ENCODE results near the gene PHLDB2. TPM values are rescaled to one million over a fixed set of nuclear protein-coding genes. Genes with fewer than 3 reads are reported as not detected.

PHLDB2 gene
- total RNA-seq, 2 donors from 2014 or later, result 25.9 to 26.4 TPM

- Histone ChIP-seq H3K36me3 (replicated peaks in 1 of 2; ENCODE audit: insufficient read depth in 1 of 2, low read depth in 2 of 2) (no peaks in the 10 kb centered on the region), H3K4me1 (no peaks in the 10 kb centered on the region), H3K9me3 (no peaks in the 10 kb centered on the region), H3K4me3 (no peak overlapping the region), H3K27ac (no peak overlapping the region), H3K27me3 (no peaks in the 10 kb centered on the region)
- DNase-seq (no peak), ATAC-seq (no peak)
- TF ChIP-seq CTCF (IDR thresholded peaks at IDR 0.05), result no peak
- no peak for TF ChIP-seq POLR2A (IDR thresholded peaks at IDR 0.05)
- 77 to 82% methylated on average over 2 of the region's 2 CpGs for WGBS, 2 donors
- intact Hi-C loops (cut with DNase I), result no loop called here
Observed at GRCh38 chr3:111951032-111951431, 92.0 kb downstream of the PHLDB2 start.

- no peaks in the 10 kb centered on the region for H3K9me3 ChIP-seq
- no peak for DNase-seq
- 94 to 95% methylated on average over 5 of the region's 5 CpGs for WGBS, 2 donors
- TF ChIP-seq CTCF (IDR thresholded peaks at IDR 0.05) (no peak), POLR2A (IDR thresholded peaks at IDR 0.05) (no peak)
- H3K27ac ChIP-seq, result no peak overlapping the region
- no peaks in the 10 kb centered on the region for H3K27me3 ChIP-seq
- intact Hi-C loops (cut with DNase I), result no loop called here
- no peak for ATAC-seq
- no peaks in the 10 kb centered on the region for H3K36me3 ChIP-seq (replicated peaks in 1 of 2; ENCODE audit: insufficient read depth in 1 of 2, low read depth in 2 of 2)
- H3K4me3 ChIP-seq, result no peak overlapping the region
- H3K4me1 ChIP-seq, result no peaks in the 10 kb centered on the region
Observed at GRCh38 chr3:111952086-111952485, 93.0 kb downstream of the PHLDB2 start.

DNA sequence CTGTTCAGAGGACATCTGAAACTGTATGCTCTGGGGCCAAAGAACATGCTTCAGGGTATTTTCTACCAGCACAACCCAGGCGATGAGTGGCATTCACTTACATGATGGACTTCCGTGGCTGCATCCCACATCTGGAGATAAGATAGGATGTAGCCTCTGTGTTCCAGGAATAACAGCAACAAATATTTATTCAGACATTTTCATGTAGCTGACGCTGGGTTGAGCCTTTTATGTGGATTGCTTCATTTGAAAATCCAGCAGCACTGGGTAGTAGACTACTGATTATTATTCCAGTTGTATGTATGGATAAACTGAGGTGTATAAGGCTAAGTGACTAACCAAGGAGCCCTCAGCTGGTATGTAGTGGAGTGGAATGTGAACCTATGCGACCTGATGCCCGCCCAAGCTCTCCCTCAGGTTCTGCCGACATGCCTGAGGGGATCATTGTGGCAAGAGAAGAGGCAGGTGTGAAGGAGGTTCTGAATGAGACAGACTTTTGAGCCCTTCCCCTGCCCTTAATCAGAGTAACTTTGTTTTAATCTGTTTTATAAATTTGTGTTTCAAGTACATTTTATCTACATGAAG is 93.9 kb downstream of the PHLDB2 start:
- no peak for TF ChIP-seq CTCF (IDR thresholded peaks at IDR 0.05)
- no peak overlapping the region for H3K4me3 ChIP-seq
- H3K4me1 ChIP-seq, result no peaks in the 10 kb centered on the region
- H3K9me3 ChIP-seq, result no peaks in the 10 kb centered on the region
- no peak overlapping the region for H3K27ac ChIP-seq
- intact Hi-C loops (cut with DNase I), result no loop called here
- H3K27me3 ChIP-seq, result no peaks in the 10 kb centered on the region
- WGBS, 2 donors, result 89% methylated on average over 6 of the region's 6 CpGs
- H3K36me3 ChIP-seq (replicated peaks in 1 of 2; ENCODE audit: insufficient read depth in 1 of 2, low read depth in 2 of 2), result no peaks in the 10 kb centered on the region
- no peak for ATAC-seq
- no peak for DNase-seq

DNA sequence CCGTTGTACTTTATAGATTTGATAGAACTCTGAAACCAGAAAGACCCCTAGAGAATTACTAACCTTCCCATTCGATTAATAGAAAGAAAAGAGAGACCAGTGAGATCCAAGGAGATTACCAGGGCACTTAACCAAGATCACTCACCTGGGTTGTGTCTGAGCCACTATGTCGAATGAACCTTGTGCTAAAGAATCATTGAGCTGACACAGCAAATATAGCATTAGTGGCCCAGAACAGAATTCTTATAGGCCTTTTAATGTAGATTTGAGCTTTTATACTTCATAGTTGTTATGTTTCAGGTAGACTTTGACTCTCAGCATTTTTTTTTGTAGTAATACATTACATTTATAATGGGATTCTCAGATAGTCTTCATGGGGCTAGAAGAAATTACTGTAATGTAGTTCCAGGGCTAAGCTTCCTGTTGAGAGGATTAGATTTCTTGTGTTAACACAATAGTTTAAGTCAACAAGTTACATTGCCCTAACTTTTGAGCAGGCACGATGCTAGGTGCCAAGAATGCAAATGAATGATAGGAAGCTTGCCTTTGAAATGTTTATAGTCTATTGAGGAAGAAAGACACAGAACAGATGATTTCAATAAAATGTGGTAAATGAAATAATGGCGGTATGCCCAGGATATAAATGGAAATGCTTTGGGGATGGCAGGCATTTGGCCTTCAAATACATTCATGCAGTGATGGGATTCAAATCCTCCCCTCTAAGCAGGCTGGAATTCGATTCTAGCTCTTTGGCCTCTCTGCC is 95.3 kb downstream of the PHLDB2 start:
- Histone ChIP-seq H3K27ac (no peak overlapping the region), H3K27me3 (no peaks in the 10 kb centered on the region), H3K4me3 (no peak overlapping the region), H3K36me3 (replicated peaks in 1 of 2; ENCODE audit: insufficient read depth in 1 of 2, low read depth in 2 of 2) (no peaks in the 10 kb centered on the region), H3K4me1 (no peaks in the 10 kb centered on the region), H3K9me3 (no peaks in the 10 kb centered on the region)
- intact Hi-C loops (cut with DNase I), result no loop called here
- ATAC-seq (no peak), DNase-seq (no peak)
- WGBS, 2 donors, result 52 to 57% methylated on average over 6 of the region's 6 CpGs
- no peak for TF ChIP-seq POLR2A (IDR thresholded peaks at IDR 0.05)
- TF ChIP-seq CTCF (IDR thresholded peaks at IDR 0.05), result no peak

DNA sequence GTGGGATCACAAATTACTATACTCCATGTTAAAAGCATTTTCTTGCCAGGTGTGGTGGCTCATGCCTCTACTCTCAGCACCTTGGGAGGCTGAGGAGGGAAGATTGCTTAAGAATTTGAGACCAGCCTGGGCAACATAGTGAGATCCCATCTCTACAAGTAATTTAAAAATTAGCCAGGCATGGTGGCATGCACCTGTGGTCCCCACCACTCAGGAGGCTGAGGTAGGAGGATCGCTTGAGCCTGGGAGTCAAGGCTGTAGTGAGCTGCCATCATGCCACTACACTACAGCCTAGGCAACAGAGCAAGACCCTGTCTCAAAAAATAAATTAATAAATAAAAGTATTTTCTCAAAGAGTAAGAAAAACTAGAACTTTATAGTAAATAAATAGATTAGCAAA is 96.8 kb downstream of the PHLDB2 start:
- no peaks in the 10 kb centered on the region for H3K27me3 ChIP-seq
- H3K9me3 ChIP-seq, result no peaks in the 10 kb centered on the region
- intact Hi-C loops (cut with DNase I), result no loop called here
- H3K4me3 ChIP-seq, result no peak overlapping the region
- no peaks in the 10 kb centered on the region for H3K4me1 ChIP-seq
- no peaks in the 10 kb centered on the region for H3K36me3 ChIP-seq (replicated peaks in 1 of 2; ENCODE audit: insufficient read depth in 1 of 2, low read depth in 2 of 2)
- DNase-seq (no peak), ATAC-seq (no peak)
- 92 to 100% methylated on average over 1 of the region's 1 CpG for WGBS, 2 donors
- H3K27ac ChIP-seq, result no peak overlapping the region
- TF ChIP-seq POLR2A (IDR thresholded peaks at IDR 0.05), result no peak
- no peak for TF ChIP-seq CTCF (IDR thresholded peaks at IDR 0.05)

Measured in body of pancreas (tissue), 4 donors.